ENCODE results near the gene F2. TPM values are rescaled to one million over a fixed set of nuclear protein-coding genes. Genes with fewer than 3 reads are reported as not detected.

F2 gene
- total and polyA plus RNA-seq, 2 of the 13 experiments (the other 11 are each of a cell fraction or from before 2014, with no cell fraction given): 330 to 801 TPM

GRCh38 chr11:46695345-46696211 is 23.4 kb upstream of the F2 start (continued):
- TF ChIP-seq HOMEZ (CRISPR knock-in tag; IDR thresholded peaks at IDR 0.05; ENCODE audit: low read depth): peak; percentile 62; the same call in 1 of the 2 replicates
- TF ChIP-seq ATM (IDR thresholded peaks at IDR 0.05; ENCODE audit: borderline replicate concordance): no peak
- TF ChIP-seq ZBTB25 (CRISPR knock-in tag; IDR thresholded peaks at IDR 0.05): no peak
- no peak for TF ChIP-seq BORCS8-MEF2B (CRISPR knock-in tag; IDR thresholded peaks at IDR 0.05)
- peak; percentile 69 for TF ChIP-seq PHF21A (CRISPR knock-in tag; IDR thresholded peaks at IDR 0.05)
- no peak for TF ChIP-seq TERF1 (CRISPR knock-in tag; IDR thresholded peaks at IDR 0.05)
- no peak for TF ChIP-seq LCORL (IDR thresholded peaks at IDR 0.05)
- no peak for TF ChIP-seq LCORL (CRISPR knock-in tag; IDR thresholded peaks at IDR 0.05)
- TF ChIP-seq KLF11 (CRISPR knock-in tag; IDR thresholded peaks at IDR 0.05): 0 out of 2 replicates have a peak, but pooled peaks have one; percentile 25
- no peak for TF ChIP-seq CBFB (CRISPR knock-in tag; IDR thresholded peaks at IDR 0.05)
- no peak for TF ChIP-seq SMYD3 (CRISPR knock-in tag; IDR thresholded peaks at IDR 0.05)
- TF ChIP-seq ZNF468 (CRISPR knock-in tag; IDR thresholded peaks at IDR 0.05): no peak
- TF ChIP-seq ZNF776 (CRISPR knock-in tag; IDR thresholded peaks at IDR 0.05): no peak
- no peak for TF ChIP-seq CEBPZ (IDR thresholded peaks at IDR 0.05; ENCODE audit: low read length)
- TF ChIP-seq ZNF235 (CRISPR knock-in tag; IDR thresholded peaks at IDR 0.05; ENCODE audit: borderline replicate concordance): no peak
- TF ChIP-seq ZNF224 (CRISPR knock-in tag; IDR thresholded peaks at IDR 0.05): no peak
- TF ChIP-seq ZNF143 (CRISPR knock-in tag; IDR thresholded peaks at IDR 0.05): peak; percentile 45; the same call in 1 of the 2 replicates
- TF ChIP-seq ZNF343 (CRISPR knock-in tag; IDR thresholded peaks at IDR 0.05): no peak
- TF ChIP-seq MAZ (IDR thresholded peaks at IDR 0.05; ENCODE audit: borderline replicate concordance, low read depth, low read length): no peak
- no peak for TF ChIP-seq MAZ (CRISPR knock-in tag; IDR thresholded peaks at IDR 0.05; ENCODE audit: low read depth)
- TF ChIP-seq ZBTB43 (CRISPR knock-in tag; conservative IDR thresholded peaks at IDR 0.05): peak; percentile 71
- TF ChIP-seq ZNF251 (CRISPR knock-in tag; IDR thresholded peaks at IDR 0.05): no peak
